Mesendoderm (in vitro differentiated cells): Measurements from ENCODE around the gene ITGB3BP. TPM values are rescaled to one million over a fixed set of nuclear protein-coding genes. Genes with fewer than 3 reads are reported as not detected.
"Not testable (repeated sequence)": the region's sequence is repeated elsewhere in the genome, so short reads cannot be mapped to it uniquely, and the experiment has no call there.

Experiments used
- DNase-seq: peaks from one replicate; pipeline ENCODE4 v3.0.0; 2013
- H2AK5ac ChIP-seq: 2 replicates; pipeline ENCODE4 v1.6.1; 2013; ENCODE audit warnings: low read length, inconsistent platforms
- H2BK120ac ChIP-seq: 2 replicates; pipeline ENCODE4 v1.6.1; 2013; ENCODE audit warnings: low read depth, mild to moderate bottlenecking, low read length, moderate library complexity, mixed read lengths
- H2BK15ac ChIP-seq: replicated peaks from 2 replicates; pipeline ENCODE4 v1.6.1; 2013; ENCODE audit warnings: low read depth, mild to moderate bottlenecking, moderate library complexity
- H2BK5ac ChIP-seq: 2 replicates; pipeline ENCODE4 v1.6.1; 2013; ENCODE audit warnings: low read length, inconsistent platforms
- H3K18ac ChIP-seq: 2 replicates; pipeline ENCODE4 v1.6.1; 2013; ENCODE audit warnings: mild to moderate bottlenecking, low read length, mixed read lengths
- H3K23ac ChIP-seq: one replicate; pipeline ENCODE4 v1.6.1; 2013; ENCODE audit warnings: low read length
- H3K27ac ChIP-seq: 2 replicates; pipeline ENCODE4 v1.5.1; 2013; ENCODE audit warnings: low read depth, mild to moderate bottlenecking, inconsistent platforms, low read length, moderate library complexity
- H3K27me3 ChIP-seq: 2 replicates; pipeline ENCODE4 v1.6.1; 2013; ENCODE audit warnings: low read length, control low read depth, mild to moderate bottlenecking, inconsistent platforms; ENCODE audit not compliant: insufficient read depth, poor library complexity
- H3K36me3 ChIP-seq: 2 replicates; pipeline ENCODE4 v1.6.1; 2013; ENCODE audit warnings: low read length, inconsistent platforms; ENCODE audit not compliant: control insufficient read depth, insufficient read depth
- H3K4ac ChIP-seq: one replicate; pipeline ENCODE4 v1.6.1; 2013; ENCODE audit warnings: low read depth, mild to moderate bottlenecking, low read length, moderate library complexity
- H3K4me1 ChIP-seq: 2 replicates; pipeline ENCODE4 v1.6.1; 2013; ENCODE audit warnings: low read depth, low read length, inconsistent platforms; ENCODE audit not compliant: control insufficient read depth
- H3K4me2 ChIP-seq: 2 replicates; pipeline ENCODE4 v1.6.1; 2013; ENCODE audit warnings: low read length
- H3K4me3 ChIP-seq: 2 replicates; pipeline ENCODE4 v1.5.1; 2013; ENCODE audit warnings: mild to moderate bottlenecking, low read length
- H3K56ac ChIP-seq: one replicate; pipeline ENCODE4 v1.6.1; 2013; ENCODE audit warnings: low read length
- H3K79me1 ChIP-seq: 2 replicates; pipeline ENCODE4 v1.6.1; 2013; ENCODE audit warnings: low read length, inconsistent platforms
- H3K79me2 ChIP-seq: 2 replicates; pipeline ENCODE4 v1.6.1; 2013; ENCODE audit warnings: mild to moderate bottlenecking, low read length; ENCODE audit not compliant: control insufficient read depth, insufficient read depth
- H3K9ac ChIP-seq: 2 replicates; pipeline ENCODE4 v1.6.1; 2013; ENCODE audit warnings: low read length, inconsistent platforms
- H4K5ac ChIP-seq: one replicate; pipeline ENCODE4 v1.6.1; 2013; ENCODE audit warnings: low read length
- H4K8ac ChIP-seq: one replicate; pipeline ENCODE4 v1.6.1; 2013; ENCODE audit warnings: low read depth, mild to moderate bottlenecking, control low read depth, low read length, moderate library complexity
- WGBS: extraction: QIAGEN DNeasy Blood & Tissue Kit; methylation state at CpG from one replicate; pipeline ENCODE4 v1.1.7; 2013; ENCODE audit warnings: low lambda C conversion rate, missing lambda C conversion rate; ENCODE audit not compliant: insufficient coverage; ENCODE audit errors: extremely low coverage; 5-methylcytosine and 5-hydroxymethylcytosine counted together
- polyA plus RNA-seq, 2 experiments: library from polyadenylated mRNA; stranded (reverse); fragments of 200-250 nt; gene quantifications; one replicate each; pipeline ENCODE4 v1.2.3, GENCODE V29; 2013

ITGB3BP gene, protein sequence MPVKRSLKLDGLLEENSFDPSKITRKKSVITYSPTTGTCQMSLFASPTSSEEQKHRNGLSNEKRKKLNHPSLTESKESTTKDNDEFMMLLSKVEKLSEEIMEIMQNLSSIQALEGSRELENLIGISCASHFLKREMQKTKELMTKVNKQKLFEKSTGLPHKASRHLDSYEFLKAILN
- polyA plus RNA-seq (2013, experiment 1 of 2) = 56.6 TPM
- 57.4 TPM for polyA plus RNA-seq (2013, experiment 2 of 2)

DNA sequence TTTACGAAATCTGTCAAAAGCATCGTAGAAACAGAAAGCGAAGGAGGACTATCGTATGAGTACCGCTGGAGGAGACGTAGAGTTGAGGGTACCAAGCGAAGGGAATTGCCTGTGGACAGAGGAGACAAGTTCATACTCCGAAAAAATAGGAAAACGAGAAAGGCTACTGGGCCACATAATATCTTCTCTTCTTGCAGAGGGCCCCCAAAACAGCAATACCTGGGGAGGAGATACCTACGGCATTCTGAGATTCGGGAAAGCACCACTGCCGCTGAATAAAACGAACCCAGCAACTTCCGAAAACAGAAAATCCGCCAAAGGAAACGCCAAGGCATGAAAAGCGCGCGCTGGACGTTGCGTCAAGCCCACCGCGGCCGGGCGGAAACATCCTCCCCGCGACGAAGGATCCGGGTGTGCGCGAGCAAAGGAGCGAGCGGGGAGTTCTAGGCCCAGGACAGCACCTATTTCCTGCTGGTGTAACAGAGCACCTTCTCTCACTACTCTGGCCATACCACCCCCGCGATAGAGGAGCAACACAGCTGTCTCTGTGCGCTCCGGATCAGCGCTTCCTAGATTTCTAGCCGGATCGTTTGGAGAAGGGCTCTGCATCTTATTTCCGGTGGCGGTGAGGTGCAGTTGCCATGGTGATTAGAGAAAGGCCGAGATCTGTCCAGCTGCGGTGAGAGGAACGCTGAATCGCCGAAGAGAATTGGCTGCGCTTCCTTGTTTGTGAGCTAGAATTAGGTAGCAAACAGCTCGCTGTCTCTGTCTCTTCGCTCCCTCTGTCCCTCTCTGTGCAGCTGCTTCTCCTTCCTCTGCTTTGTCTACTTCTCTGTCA lies at the start of gene ITGB3BP, which contains the start of gene EFCAB7:
TSS of gene ITGB3BP (minus strand) at position 335 of the 838 bp plus-strand sequence. CDS start at position 243, 92 bp downstream.
TSS of gene EFCAB7 (plus strand) at position 635 of the 838 bp plus-strand sequence. CDS start 2,048 bp downstream, outside the sequence.
- H4K5ac ChIP-seq = no peak within 1 kb of the TSS
- peak within 1 kb of the TSS; percentile 9 for H3K4ac ChIP-seq
- H3K36me3 ChIP-seq = no peaks in the 10 kb centered on the region
- no peaks in the 10 kb centered on the region for H3K79me2 ChIP-seq
- H2BK5ac ChIP-seq = no peak within 1 kb of the TSS
- no peaks in the 10 kb centered on the region for H3K27me3 ChIP-seq
- peak within 1 kb of the TSS; percentile 90 for H3K4me2 ChIP-seq
- H3K4me1 ChIP-seq = peaks cover 2% of the 10 kb centered on the region
- H3K27ac ChIP-seq = peak within 1 kb of the TSS; percentile 91
- peak within 1 kb of the TSS; percentile 87 for H3K56ac ChIP-seq
- peak within 1 kb of the TSS; percentile 65 for H4K8ac ChIP-seq
- peak within 1 kb of the TSS; percentile 54 for H3K18ac ChIP-seq
- peak; percentile 99 for DNase-seq
- H2BK120ac ChIP-seq = no peak within 1 kb of the TSS
- H3K9ac ChIP-seq = peak within 1 kb of the TSS; percentile 83
- H2AK5ac ChIP-seq = no peak within 1 kb of the TSS
- whole genome bisulfite sequencing = no CpG with 5 or more reads among the region's 50 CpGs
- H3K4me3 ChIP-seq = peak within 1 kb of the TSS; percentile 83
- H3K79me1 ChIP-seq = peaks cover 2% of the 10 kb centered on the region
- H3K23ac ChIP-seq = no peak within 1 kb of the TSS
- no peak within 1 kb of the TSS for H2BK15ac ChIP-seq

DNA sequence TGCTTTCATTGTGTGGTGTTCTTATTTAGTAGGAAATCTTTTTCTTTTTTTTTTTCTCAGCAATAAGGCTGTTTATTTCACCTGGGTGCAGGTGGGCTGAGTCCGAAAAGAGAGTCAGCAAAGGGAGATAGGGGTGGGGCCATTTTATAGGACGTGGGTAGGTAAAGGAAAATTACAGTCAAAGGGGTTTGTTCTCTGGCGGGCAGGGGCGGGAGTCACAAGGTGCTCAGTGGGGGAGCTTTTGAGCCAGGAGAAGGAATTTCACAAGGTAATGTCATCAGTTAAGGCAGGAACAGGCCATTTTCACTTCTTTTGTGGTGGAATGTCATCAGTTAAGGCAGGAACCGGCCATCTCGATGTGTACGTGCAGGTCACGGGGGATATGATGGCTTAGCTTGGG lies 49.7 kb upstream of the ITGB3BP start:
- not testable (repeated sequence) for H3K27me3 ChIP-seq, H3K9ac ChIP-seq, H2BK15ac ChIP-seq, H4K8ac ChIP-seq, H2BK5ac ChIP-seq, H3K56ac ChIP-seq, H3K23ac ChIP-seq, H3K27ac ChIP-seq, H3K4me2 ChIP-seq, H4K5ac ChIP-seq, H2BK120ac ChIP-seq, H2AK5ac ChIP-seq, H3K79me2 ChIP-seq, H3K36me3 ChIP-seq, H3K79me1 ChIP-seq, H3K18ac ChIP-seq, H3K4ac ChIP-seq, H3K4me3 ChIP-seq
- WGBS = no CpG with 5 or more reads among the region's 8 CpGs
- H3K4me1 ChIP-seq = peaks cover 12% of the 10 kb centered on the region
- DNase-seq = peak; percentile 89

DNA sequence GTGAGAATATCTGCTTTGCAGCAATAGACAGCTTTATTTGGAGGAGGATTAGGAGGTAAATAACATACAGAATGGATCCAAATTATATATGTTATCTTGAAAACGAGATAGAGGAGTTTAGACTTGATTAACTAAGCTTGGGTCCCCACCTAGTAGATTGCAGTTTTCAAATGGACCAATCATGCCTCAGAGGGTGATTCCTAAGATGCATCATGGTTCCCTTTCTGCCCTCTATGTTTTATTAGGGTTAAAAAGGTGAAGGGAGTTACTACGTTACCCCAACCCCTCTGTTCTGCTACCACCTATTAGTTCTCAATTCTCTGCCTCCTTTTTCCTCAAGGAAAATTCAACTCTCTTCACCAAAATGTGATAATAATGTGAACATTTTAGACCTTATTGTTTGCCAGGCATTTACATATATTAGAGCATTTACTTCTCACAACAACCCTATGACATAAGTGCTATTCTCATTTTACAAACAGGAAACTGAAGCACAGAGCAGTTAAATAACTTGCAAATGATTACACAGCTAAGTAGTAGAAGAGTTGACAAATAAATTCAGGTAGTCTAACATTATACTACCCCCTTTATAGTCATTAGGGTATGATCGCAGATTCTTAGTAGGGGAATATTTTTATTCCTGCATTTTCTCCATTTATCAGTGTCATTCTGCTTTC lies 46.8 kb upstream of the ITGB3BP start:
- Histone ChIP-seq H2BK120ac (no peak overlapping the region), H3K27ac (peak overlapping the region; percentile 38), H3K4ac (no peak overlapping the region), H3K4me1 (peaks cover 12% of the 10 kb centered on the region), H2BK15ac (peak overlapping the region; percentile 1), H3K27me3 (no peaks in the 10 kb centered on the region), H3K79me1 (no peaks in the 10 kb centered on the region), H3K9ac (no peak overlapping the region), H3K36me3 (no peaks in the 10 kb centered on the region), H3K4me2 (no peak overlapping the region), H3K4me3 (no peak overlapping the region), H2BK5ac (peak overlapping the region; percentile 97), H3K79me2 (no peaks in the 10 kb centered on the region), H3K18ac (peak overlapping the region; percentile 53), H3K56ac (peak overlapping the region; percentile 78), H4K8ac (no peak overlapping the region), H2AK5ac (no peak overlapping the region), H4K5ac (no peak overlapping the region), H3K23ac (peak overlapping the region; percentile 31)
- DNase-seq = no peak
- no CpG with 5 or more reads among the region's 3 CpGs for WGBS

DNA sequence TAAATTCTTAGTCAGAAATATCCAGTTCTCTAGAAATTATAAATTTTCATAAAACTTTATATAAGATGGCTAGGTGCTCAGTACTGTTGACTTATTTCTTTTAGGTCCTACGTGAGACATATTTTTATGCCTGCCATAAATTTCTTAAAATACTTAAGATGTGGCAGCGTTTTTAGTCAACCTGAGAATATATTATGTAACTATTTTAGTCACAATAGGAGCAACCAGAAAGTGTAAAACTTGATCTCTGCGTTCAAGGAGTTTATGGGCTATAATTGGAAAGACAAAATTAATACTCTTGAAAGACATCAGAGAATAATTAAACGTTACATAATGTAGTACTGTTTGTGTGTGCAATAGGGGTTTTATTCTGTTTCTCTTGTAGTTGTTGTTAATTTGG lies 46.0 kb upstream of the ITGB3BP start:
- Histone ChIP-seq H3K23ac (no peak overlapping the region), H3K79me1 (no peaks in the 10 kb centered on the region), H2BK15ac (no peak overlapping the region), H4K8ac (no peak overlapping the region), H3K9ac (peak overlapping the region; percentile 30), H3K18ac (peak overlapping the region; percentile 53), H3K4ac (no peak overlapping the region), H3K4me1 (peaks cover 12% of the 10 kb centered on the region), H2BK120ac (no peak overlapping the region), H3K27ac (peak overlapping the region; percentile 38), H4K5ac (no peak overlapping the region), H3K79me2 (no peaks in the 10 kb centered on the region), H3K27me3 (no peaks in the 10 kb centered on the region), H3K36me3 (no peaks in the 10 kb centered on the region), H3K4me2 (no peak overlapping the region), H3K4me3 (no peak overlapping the region), H3K56ac (peak overlapping the region; percentile 78), H2AK5ac (peak overlapping the region; percentile 76), H2BK5ac (peak overlapping the region; percentile 97)
- no CpG with 5 or more reads among the region's 4 CpGs for WGBS
- DNase-seq = no peak

DNA sequence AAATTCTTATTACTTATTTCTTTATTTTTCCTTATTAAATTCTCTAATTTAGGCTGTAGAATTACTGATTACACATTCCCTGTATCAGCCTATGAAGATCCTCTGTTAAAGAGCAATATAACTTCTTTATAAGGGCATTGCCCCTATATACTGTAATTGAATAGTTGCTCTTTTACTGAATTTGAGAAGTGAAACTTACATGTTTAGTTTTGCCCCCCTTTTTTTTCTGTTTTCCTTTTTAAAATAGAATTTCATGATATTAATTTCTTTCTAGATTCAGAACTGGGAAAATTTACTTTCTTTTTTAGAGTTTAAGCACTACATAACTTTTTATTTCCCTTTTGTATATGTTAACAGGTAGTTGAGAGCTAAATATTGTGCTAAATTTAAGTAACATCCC lies 40.7 kb upstream of the ITGB3BP start:
- Histone ChIP-seq H3K79me1 (no peaks in the 10 kb centered on the region), H3K23ac (no peak overlapping the region), H2BK120ac (no peak overlapping the region), H2AK5ac (no peak overlapping the region), H2BK15ac (no peak overlapping the region), H3K79me2 (no peaks in the 10 kb centered on the region), H3K27me3 (no peaks in the 10 kb centered on the region), H3K36me3 (no peaks in the 10 kb centered on the region), H4K8ac (no peak overlapping the region), H3K56ac (no peak overlapping the region), H3K4me3 (no peak overlapping the region), H4K5ac (no peak overlapping the region), H3K4ac (no peak overlapping the region), H3K4me2 (no peak overlapping the region), H3K4me1 (no peaks in the 10 kb centered on the region), H3K9ac (no peak overlapping the region), H2BK5ac (no peak overlapping the region), H3K27ac (no peak overlapping the region), H3K18ac (no peak overlapping the region)
- DNase-seq = no peak
